BLaER1 (cell line): ENCODE results near the gene EPN2.
"Not testable (repeated sequence)": the region's sequence is repeated elsewhere in the genome, so short reads cannot be mapped to it uniquely, and the experiment has no call there.

Experiments
- H3K27ac ChIP-seq: shearing (Covaris generic); formaldehyde crosslinking; 2 replicates; pipeline ENCODE4 v1.8.1; 2022
- H3K27me3 ChIP-seq: shearing (Covaris generic); formaldehyde crosslinking; 2 replicates; pipeline ENCODE4 v1.8.1; 2022
- H3K36me3 ChIP-seq: shearing (Covaris generic); formaldehyde crosslinking; 2 replicates; pipeline ENCODE4 v1.8.1; 2022
- H3K4me1 ChIP-seq: shearing (Covaris generic); formaldehyde crosslinking; 2 replicates; pipeline ENCODE4 v1.8.1; 2022
- H3K4me2 ChIP-seq: shearing (Covaris generic); formaldehyde crosslinking; 2 replicates; pipeline ENCODE4 v1.8.1; 2022
- H3K4me3 ChIP-seq: shearing (Covaris generic); formaldehyde crosslinking; 2 replicates; pipeline ENCODE4 v1.8.1; 2022
- H3K9ac ChIP-seq: shearing (Covaris generic); formaldehyde crosslinking; 2 replicates; pipeline ENCODE4 v1.8.1; 2022
- H3K9me3 ChIP-seq: shearing (Covaris generic); formaldehyde crosslinking; 2 replicates; pipeline ENCODE4 v1.8.1; 2022
- H4K20me1 ChIP-seq: shearing (Covaris generic); formaldehyde crosslinking; 2 replicates; pipeline ENCODE4 v1.8.1; 2022
- Cebpa-rat ChIP-seq: shearing (Covaris generic); IDR thresholded peaks from 2 replicates; pipeline ENCODE4 v1.8.1; 2022

The EPN2 gene

GRCh38 chr17:19348081-19348650 is 111.0 kb downstream of the EPN2 start:
- no peaks in the 10 kb centered on the region for H3K9me3 ChIP-seq
- no peak overlapping the region for H3K27ac ChIP-seq
- peaks cover 41% of the 10 kb centered on the region for H4K20me1 ChIP-seq
- H3K4me2 ChIP-seq, result no peak overlapping the region
- no peaks in the 10 kb centered on the region for H3K36me3 ChIP-seq
- no peak overlapping the region for H3K4me3 ChIP-seq
- H3K9ac ChIP-seq, result no peak overlapping the region
- TF ChIP-seq Cebpa-rat, result no peak
- no peaks in the 10 kb centered on the region for H3K27me3 ChIP-seq
- H3K4me1 ChIP-seq, result peaks cover 19% of the 10 kb centered on the region

GRCh38 chr17:19348806-19349205 is 111.6 kb downstream of the EPN2 start:
- Histone ChIP-seq H4K20me1 (peaks cover 35% of the 10 kb centered on the region), H3K4me2 (no peak overlapping the region), H3K4me1 (peaks cover 19% of the 10 kb centered on the region), H3K27ac (no peak overlapping the region), H3K4me3 (no peak overlapping the region), H3K36me3 (no peaks in the 10 kb centered on the region), H3K9ac (no peak overlapping the region), H3K27me3 (no peaks in the 10 kb centered on the region), H3K9me3 (no peaks in the 10 kb centered on the region)
- TF ChIP-seq Cebpa-rat, result no peak

DNA sequence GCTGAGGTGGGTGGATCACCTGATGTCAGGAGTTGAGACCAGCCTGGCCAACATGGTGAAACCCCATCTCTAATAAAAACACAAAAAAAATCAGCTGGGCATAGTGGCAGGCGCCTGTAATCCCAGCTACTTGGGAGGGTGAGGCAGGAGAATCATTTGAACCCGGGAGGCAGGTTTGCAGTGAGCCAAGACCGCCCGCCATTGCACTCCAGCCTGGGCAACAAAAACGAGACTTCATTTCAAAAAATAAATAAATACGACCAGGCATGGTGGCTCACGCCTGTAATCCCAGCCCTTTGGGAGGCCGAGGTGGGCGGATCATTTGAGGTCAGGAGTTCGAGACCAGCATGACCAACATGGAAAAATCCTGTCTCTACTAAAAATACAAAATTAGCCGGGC is 116.2 kb downstream of the EPN2 start:
- H3K4me1 ChIP-seq, H3K9ac ChIP-seq, H3K4me3 ChIP-seq, H4K20me1 ChIP-seq, H3K36me3 ChIP-seq, H3K9me3 ChIP-seq, H3K27ac ChIP-seq, H3K27me3 ChIP-seq, H3K4me2 ChIP-seq: not testable (repeated sequence)

GRCh38 chr17:19354748-19355147 is 117.6 kb downstream of the EPN2 start:
- no peaks in the 10 kb centered on the region for H3K4me1 ChIP-seq
- H3K9ac ChIP-seq, result no peak overlapping the region
- no peaks in the 10 kb centered on the region for H3K27me3 ChIP-seq
- H3K4me2 ChIP-seq, result no peak overlapping the region
- H3K36me3 ChIP-seq, result no peaks in the 10 kb centered on the region
- H3K4me3 ChIP-seq, result no peak overlapping the region
- H3K9me3 ChIP-seq, result no peaks in the 10 kb centered on the region
- H3K27ac ChIP-seq, result no peak overlapping the region
- TF ChIP-seq Cebpa-rat, result no peak
- H4K20me1 ChIP-seq, result no peaks in the 10 kb centered on the region

- no peak for TF ChIP-seq Cebpa-rat
These were observed 120.2 kb downstream of the EPN2 start for GRCh38 chr17:19357351-19357750.

DNA sequence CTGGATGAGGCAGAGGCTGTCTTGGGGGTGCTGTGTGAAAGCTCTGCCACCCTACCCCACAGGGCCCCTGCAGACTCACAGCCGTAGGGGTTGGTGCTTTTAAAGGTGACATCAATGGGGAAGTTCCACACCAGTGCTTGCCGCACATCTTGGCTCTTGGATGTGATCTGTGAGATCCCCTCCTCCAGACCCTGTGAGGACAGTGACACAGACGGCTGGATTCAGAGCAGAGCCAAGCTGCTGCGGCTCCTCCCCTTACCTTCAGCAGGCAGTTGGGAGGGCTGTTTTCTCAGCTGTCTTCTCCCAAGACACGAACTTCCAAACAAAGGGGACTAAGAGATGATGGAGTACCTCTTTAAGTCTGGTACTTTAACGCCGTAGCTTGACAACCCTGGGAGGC is 120.6 kb downstream of the EPN2 start:
- H3K9me3 ChIP-seq, result no peaks in the 10 kb centered on the region
- no peak for TF ChIP-seq Cebpa-rat
- H3K4me3 ChIP-seq, result no peak overlapping the region
- no peaks in the 10 kb centered on the region for H3K27me3 ChIP-seq
- no peak overlapping the region for H3K9ac ChIP-seq
- no peaks in the 10 kb centered on the region for H4K20me1 ChIP-seq
- H3K4me2 ChIP-seq, result no peak overlapping the region
- H3K36me3 ChIP-seq, result no peaks in the 10 kb centered on the region
- H3K27ac ChIP-seq, result no peak overlapping the region
- peaks cover 7% of the 10 kb centered on the region for H3K4me1 ChIP-seq

More at GRCh38 chr17:19357351-19357750, 120.2 kb downstream of the EPN2 start:
- Histone ChIP-seq H3K36me3 (no peaks in the 10 kb centered on the region), H3K4me3 (no peak overlapping the region), H3K4me1 (peaks cover 7% of the 10 kb centered on the region), H3K27ac (no peak overlapping the region), H3K27me3 (no peaks in the 10 kb centered on the region), H3K9me3 (no peaks in the 10 kb centered on the region), H4K20me1 (no peaks in the 10 kb centered on the region), H3K9ac (no peak overlapping the region), H3K4me2 (no peak overlapping the region)

GRCh38 chr17:19359151-19359550 is 122.0 kb downstream of the EPN2 start:
- no peaks in the 10 kb centered on the region for H3K36me3 ChIP-seq
- H3K27ac ChIP-seq, result no peak overlapping the region
- no peak overlapping the region for H3K4me3 ChIP-seq
- H3K4me1 ChIP-seq, result peaks cover 13% of the 10 kb centered on the region
- no peaks in the 10 kb centered on the region for H3K9me3 ChIP-seq
- TF ChIP-seq Cebpa-rat, result no peak
- H4K20me1 ChIP-seq, result peaks cover 2% of the 10 kb centered on the region; the same call in 1 of the 2 replicates
- H3K4me2 ChIP-seq, result no peak overlapping the region
- H3K27me3 ChIP-seq, result 0 out of 2 replicates have a peak, but pooled peaks cover 6% of the 10 kb centered on the region
- H3K9ac ChIP-seq, result no peak overlapping the region

GRCh38 chr17:19359856-19360255 is 122.7 kb downstream of the EPN2 start:
- H3K4me3 ChIP-seq, result no peak overlapping the region
- H3K4me2 ChIP-seq, result no peak overlapping the region
- no peaks in the 10 kb centered on the region for H3K9me3 ChIP-seq
- no peak overlapping the region for H3K9ac ChIP-seq
- peaks cover 13% of the 10 kb centered on the region for H3K4me1 ChIP-seq
- TF ChIP-seq Cebpa-rat, result no peak
- 0 out of 2 replicates have a peak, but pooled peaks cover 7% of the 10 kb centered on the region for H3K27me3 ChIP-seq
- H3K27ac ChIP-seq, result no peak overlapping the region
- no peaks in the 10 kb centered on the region for H3K36me3 ChIP-seq
- H4K20me1 ChIP-seq, result peaks cover 9% of the 10 kb centered on the region; the same call in 1 of the 2 replicates

DNA sequence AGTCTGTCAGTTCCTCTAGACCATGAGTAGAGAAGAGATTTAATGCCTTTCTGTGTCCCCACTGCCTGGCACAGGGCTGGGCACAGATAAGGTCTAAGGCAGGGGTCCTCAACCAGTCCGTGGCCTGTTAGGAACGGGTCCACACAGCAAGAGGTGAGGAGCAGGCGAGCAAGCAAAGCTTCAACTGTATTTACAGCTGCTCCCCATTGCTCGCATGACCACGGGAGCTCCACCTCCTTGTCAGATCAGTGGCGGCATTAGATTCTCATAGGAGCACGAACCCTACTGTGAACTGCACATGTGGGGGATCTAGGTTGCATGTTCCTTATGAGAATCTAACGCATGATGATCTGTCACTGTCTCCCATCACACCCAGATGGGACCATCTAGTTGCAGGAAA is 123.6 kb downstream of the EPN2 start:
- Histone ChIP-seq H3K4me1 (peaks cover 13% of the 10 kb centered on the region), H3K27me3 (0 out of 2 replicates have a peak, but pooled peaks cover 11% of the 10 kb centered on the region), H4K20me1 (peaks cover 11% of the 10 kb centered on the region; the same call in 1 of the 2 replicates), H3K36me3 (no peaks in the 10 kb centered on the region), H3K9ac (no peak overlapping the region), H3K27ac (no peak overlapping the region), H3K9me3 (no peaks in the 10 kb centered on the region), H3K4me3 (no peak overlapping the region), H3K4me2 (no peak overlapping the region)
- no peak for TF ChIP-seq Cebpa-rat

DNA sequence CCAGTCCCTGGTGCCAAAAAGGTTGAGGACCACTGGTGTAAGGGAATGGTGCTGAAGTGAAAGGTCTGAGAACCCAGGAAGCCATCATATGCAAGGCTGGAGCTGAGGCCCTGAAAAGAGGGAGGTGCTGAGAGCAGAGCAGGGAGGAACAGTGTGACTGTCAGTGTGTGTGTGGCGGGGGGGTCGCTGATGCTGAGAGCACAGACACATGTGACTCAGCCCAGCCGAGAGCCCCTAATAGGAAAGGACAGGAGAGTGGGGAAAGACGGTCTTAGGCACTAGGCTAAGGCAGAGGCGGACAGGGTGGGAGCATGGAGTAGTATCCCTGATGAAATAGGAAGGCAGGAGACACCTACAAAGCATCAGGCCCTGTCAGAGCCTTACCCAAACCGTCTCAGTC is 124.2 kb downstream of the EPN2 start:
- Histone ChIP-seq H3K4me2 (no peak overlapping the region), H3K4me3 (no peak overlapping the region), H3K27me3 (0 out of 2 replicates have a peak, but pooled peaks cover 11% of the 10 kb centered on the region), H3K9ac (no peak overlapping the region), H3K27ac (no peak overlapping the region), H3K4me1 (peaks cover 13% of the 10 kb centered on the region), H3K36me3 (no peaks in the 10 kb centered on the region), H3K9me3 (no peaks in the 10 kb centered on the region), H4K20me1 (peaks cover 11% of the 10 kb centered on the region; the same call in 1 of the 2 replicates)
- TF ChIP-seq Cebpa-rat, result no peak

GRCh38 chr17:19361944-19362276 is 124.7 kb downstream of the EPN2 start:
- Histone ChIP-seq H3K9me3 (no peaks in the 10 kb centered on the region), H3K4me3 (peak overlapping the region; percentile 74), H3K4me2 (peak overlapping the region; percentile 93), H3K27ac (no peak overlapping the region), H4K20me1 (peaks cover 11% of the 10 kb centered on the region; the same call in 1 of the 2 replicates), H3K4me1 (peaks cover 13% of the 10 kb centered on the region), H3K27me3 (0 out of 2 replicates have a peak, but pooled peaks cover 11% of the 10 kb centered on the region), H3K36me3 (no peaks in the 10 kb centered on the region), H3K9ac (peak overlapping the region; percentile 67)
- TF ChIP-seq Cebpa-rat, result no peak
